Fibroblast of lung (primary cell): Measurements from ENCODE around the gene EPS8L3. TPM values are rescaled to one million over a fixed set of nuclear protein-coding genes. Genes with fewer than 3 reads are reported as not detected.

Experiments
- DNase-seq, 2 donors: peaks; one replicate each; pipeline versions ENCODE4 v3.0.0 to v3.0.0-alpha.2; 2010; ENCODE audit warnings: low read depth in 2 of 2
- H2AFZ ChIP-seq: 2 replicates; pipeline ENCODE4 v1.5.1; 2012; ENCODE audit warnings: low read length, control low read depth, inconsistent platforms
- H3K27ac ChIP-seq: 2 replicates; pipeline ENCODE4 v1.5.1; 2011; ENCODE audit warnings: low read length, control low read depth; ENCODE audit not compliant: insufficient read depth
- H3K27me3 ChIP-seq: 2 replicates; pipeline ENCODE4 v1.5.1; 2011; ENCODE audit warnings: mild to moderate bottlenecking, low read length; ENCODE audit not compliant: control insufficient read depth, insufficient read depth
- H3K36me3 ChIP-seq: 2 replicates; pipeline ENCODE4 v1.5.1; 2011; ENCODE audit warnings: low read length; ENCODE audit not compliant: control insufficient read depth, insufficient read depth
- H3K4me1 ChIP-seq: 2 replicates; pipeline ENCODE4 v1.5.1; 2011; ENCODE audit warnings: low read length; ENCODE audit not compliant: control insufficient read depth, insufficient read depth; ENCODE audit errors: extremely low read depth
- H3K4me2 ChIP-seq: 2 replicates; pipeline ENCODE4 v1.5.1; 2011; ENCODE audit warnings: low read length, control low read depth; ENCODE audit not compliant: insufficient read depth; ENCODE audit errors: extremely low read depth
- H3K4me3 ChIP-seq, 4 experiments: fragments of 200-600 bp in 1 of 4; sonication (generic) in 1 of 4; replicated peaks in 1 of 4; 2 replicates each; pipeline ENCODE4 v1.5.1; 2011 to 2016; ENCODE audit warnings: low read length in 4 of 4, low read depth in 3 of 4, mild to moderate bottlenecking in 3 of 4, control low read depth in 2 of 4, inconsistent platforms in 1 of 4, mixed read lengths in 1 of 4; ENCODE audit not compliant: insufficient read depth in 1 of 4; ENCODE audit errors: control extremely low read depth in 1 of 4
- H3K79me2 ChIP-seq: 2 replicates; pipeline ENCODE4 v1.5.1; 2012; ENCODE audit warnings: mild to moderate bottlenecking, low read length, inconsistent platforms; ENCODE audit not compliant: control insufficient read depth, insufficient read depth
- H3K9ac ChIP-seq: 2 replicates; pipeline ENCODE4 v1.5.1; 2011; ENCODE audit warnings: mild to moderate bottlenecking, low read length, control low read depth; ENCODE audit not compliant: insufficient read depth
- H3K9me3 ChIP-seq: 2 replicates; pipeline ENCODE4 v1.5.1; 2012; ENCODE audit warnings: low read depth, low read length; ENCODE audit not compliant: control insufficient read depth, insufficient read depth
- H4K20me1 ChIP-seq: 2 replicates; pipeline ENCODE4 v1.5.1; 2011; ENCODE audit warnings: low read length; ENCODE audit not compliant: control insufficient read depth, insufficient read depth; ENCODE audit errors: extremely low read depth
- CTCF ChIP-seq, 2 donors: IDR thresholded peaks in 1 of 2; conservative IDR thresholded peaks in 1 of 2; 1 replicate in 1 of 2; 2 replicates in 1 of 2; pipeline ENCODE4 v1.5.1; 2011 to 2012; ENCODE audit warnings: low read length in 2 of 2, control low read depth in 1 of 2, inconsistent platforms in 1 of 2, low read depth in 1 of 2, mild to moderate bottlenecking in 1 of 2
- EZH2 ChIP-seq: IDR thresholded peaks from 2 replicates; pipeline ENCODE4 v1.5.1; 2012; ENCODE audit warnings: low read length, control low read depth, mild to moderate bottlenecking; ENCODE audit errors: missing control alignments
- polyA plus RNA-seq, 2 donors: library from polyadenylated mRNA; depleted of rRNA in 1 of 2; stranded (reverse) in 1 of 2; unstranded in 1 of 2; fragments of >200 nt; gene quantifications; 2 replicates each; pipeline ENCODE4 v1.2.1, GENCODE V29; 2011 to 2012; ENCODE audit warnings: missing spikeins in 1 of 2
- total RNA-seq: library from RNA; depleted of rRNA; stranded (reverse); fragments of >200 nt; gene quantifications from 2 replicates; pipeline ENCODE4 v1.2.1, GENCODE V29; 2014

EPS8L3 gene
- total and polyA plus RNA-seq, 2 donors (not counting 1 experiment from before 2014, with no cell fraction given), result not detected

GRCh38 chr1:109730666-109731065 is 33.1 kb downstream of the EPS8L3 start:
- Histone ChIP-seq H3K27me3 (peaks cover 3% of the 10 kb centered on the region), H3K36me3 (no peaks in the 10 kb centered on the region), H3K4me3 (no peak overlapping the region), H3K79me2 (no peaks in the 10 kb centered on the region), H3K4me2 (no peak overlapping the region), H3K27ac (no peak overlapping the region), H2AFZ (no peak overlapping the region), H3K9ac (no peak overlapping the region), H3K9me3 (no peaks in the 10 kb centered on the region), H3K4me1 (no peaks in the 10 kb centered on the region), H4K20me1 (no peaks in the 10 kb centered on the region)
- DNase-seq, result peak in 1 of 2 donors; percentile 71
- TF ChIP-seq CTCF (conservative IDR thresholded peaks at IDR 0.05 in 1 of 2, IDR thresholded peaks at IDR 0.05 in 1 of 2; ENCODE audit: low read depth in 1 of 2, low read length in 2 of 2) (no peak), EZH2 (no peak)

GRCh38 chr1:109728870-109729269 is 34.9 kb downstream of the EPS8L3 start:
- H2AFZ ChIP-seq, result no peak overlapping the region
- no peaks in the 10 kb centered on the region for H3K36me3 ChIP-seq
- peaks cover 3% of the 10 kb centered on the region for H3K27me3 ChIP-seq
- H3K4me3 ChIP-seq, result no peak overlapping the region
- TF ChIP-seq EZH2, result no peak
- no peak for TF ChIP-seq CTCF (conservative IDR thresholded peaks at IDR 0.05 in 1 of 2, IDR thresholded peaks at IDR 0.05 in 1 of 2; ENCODE audit: low read depth in 1 of 2, low read length in 2 of 2)
- H3K4me1 ChIP-seq, result no peaks in the 10 kb centered on the region
- no peaks in the 10 kb centered on the region for H4K20me1 ChIP-seq
- H3K9me3 ChIP-seq, result no peaks in the 10 kb centered on the region
- no peak overlapping the region for H3K4me2 ChIP-seq
- DNase-seq, result no peak
- H3K79me2 ChIP-seq, result no peaks in the 10 kb centered on the region
- H3K9ac ChIP-seq, result no peak overlapping the region
- no peak overlapping the region for H3K27ac ChIP-seq

- TF ChIP-seq EZH2 (no peak), CTCF (conservative IDR thresholded peaks at IDR 0.05 in 1 of 2, IDR thresholded peaks at IDR 0.05 in 1 of 2; ENCODE audit: low read depth in 1 of 2, low read length in 2 of 2) (no peak)
- H3K9me3 ChIP-seq, result no peaks in the 10 kb centered on the region
- H3K27me3 ChIP-seq, result peaks cover 3% of the 10 kb centered on the region
- no peak overlapping the region for H2AFZ ChIP-seq
- H3K27ac ChIP-seq, result no peak overlapping the region
- H4K20me1 ChIP-seq, result no peaks in the 10 kb centered on the region
- H3K4me3 ChIP-seq, result no peak overlapping the region
- no peaks in the 10 kb centered on the region for H3K4me1 ChIP-seq
- H3K36me3 ChIP-seq, result no peaks in the 10 kb centered on the region
- H3K79me2 ChIP-seq, result no peaks in the 10 kb centered on the region
- DNase-seq, result no peak
- H3K9ac ChIP-seq, result no peak overlapping the region
- no peak overlapping the region for H3K4me2 ChIP-seq
Observed at GRCh38 chr1:109726728-109727373, 36.9 kb downstream of the EPS8L3 start.
